PFSK-1 (cell line): ENCODE measurements around the gene WNT2B.

ENCODE experiments used
- POLR2AphosphoS5 ChIP-seq: IDR thresholded peaks from 2 replicates; pipeline ENCODE4 v1.6.1; 2012; ENCODE audit warnings: low read depth, mild to moderate bottlenecking, control low read depth, low read length, moderate library complexity
- SIN3A ChIP-seq: IDR thresholded peaks from 2 replicates; pipeline ENCODE4 v1.6.1; 2012; ENCODE audit warnings: mild to moderate bottlenecking, low read length, moderate library complexity, borderline replicate concordance; ENCODE audit not compliant: insufficient read depth
- TAF1 ChIP-seq: IDR thresholded peaks from 2 replicates; pipeline ENCODE4 v1.6.1; 2012; ENCODE audit warnings: low read length, control low read depth, borderline replicate concordance; ENCODE audit not compliant: insufficient read depth
- TF ChIP-seq, protein P1 (sequence below), 2 experiments: IDR thresholded peaks; 2 replicates each; pipeline versions ENCODE4 v1.6.1 to v1.8.0; 2011 to 2012; ENCODE audit warnings: low read depth in 2 of 2, low read length in 2 of 2, control low read depth in 1 of 2, inconsistent platforms in 1 of 2, mild to moderate bottlenecking in 1 of 2, moderate library complexity in 1 of 2; ENCODE audit not compliant: insufficient read depth in 1 of 2

DNA sequence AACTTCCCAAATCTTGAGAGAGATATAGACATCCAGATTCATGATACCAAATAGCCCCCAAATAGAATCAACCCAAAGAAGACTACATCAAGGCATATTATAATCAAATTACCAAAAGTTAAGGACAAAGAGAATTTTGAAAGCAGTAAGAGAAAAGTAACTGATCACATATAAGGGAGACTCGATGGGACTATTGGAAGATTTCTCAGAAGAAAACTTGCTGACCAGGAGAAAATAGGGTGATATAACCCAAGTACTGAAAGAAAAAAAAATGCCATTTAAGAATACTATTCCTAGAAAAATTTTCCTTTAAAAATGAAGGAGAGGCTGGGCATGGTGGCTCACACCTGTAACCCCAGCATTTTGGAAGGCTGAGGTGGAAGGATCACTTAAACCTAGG lies 30.5 kb upstream of the WNT2B start:
- TF ChIP-seq POLR2AphosphoS5 (no peak), TAF1 (no peak), SIN3A (no peak)
- TF ChIP-seq, protein P1, sequence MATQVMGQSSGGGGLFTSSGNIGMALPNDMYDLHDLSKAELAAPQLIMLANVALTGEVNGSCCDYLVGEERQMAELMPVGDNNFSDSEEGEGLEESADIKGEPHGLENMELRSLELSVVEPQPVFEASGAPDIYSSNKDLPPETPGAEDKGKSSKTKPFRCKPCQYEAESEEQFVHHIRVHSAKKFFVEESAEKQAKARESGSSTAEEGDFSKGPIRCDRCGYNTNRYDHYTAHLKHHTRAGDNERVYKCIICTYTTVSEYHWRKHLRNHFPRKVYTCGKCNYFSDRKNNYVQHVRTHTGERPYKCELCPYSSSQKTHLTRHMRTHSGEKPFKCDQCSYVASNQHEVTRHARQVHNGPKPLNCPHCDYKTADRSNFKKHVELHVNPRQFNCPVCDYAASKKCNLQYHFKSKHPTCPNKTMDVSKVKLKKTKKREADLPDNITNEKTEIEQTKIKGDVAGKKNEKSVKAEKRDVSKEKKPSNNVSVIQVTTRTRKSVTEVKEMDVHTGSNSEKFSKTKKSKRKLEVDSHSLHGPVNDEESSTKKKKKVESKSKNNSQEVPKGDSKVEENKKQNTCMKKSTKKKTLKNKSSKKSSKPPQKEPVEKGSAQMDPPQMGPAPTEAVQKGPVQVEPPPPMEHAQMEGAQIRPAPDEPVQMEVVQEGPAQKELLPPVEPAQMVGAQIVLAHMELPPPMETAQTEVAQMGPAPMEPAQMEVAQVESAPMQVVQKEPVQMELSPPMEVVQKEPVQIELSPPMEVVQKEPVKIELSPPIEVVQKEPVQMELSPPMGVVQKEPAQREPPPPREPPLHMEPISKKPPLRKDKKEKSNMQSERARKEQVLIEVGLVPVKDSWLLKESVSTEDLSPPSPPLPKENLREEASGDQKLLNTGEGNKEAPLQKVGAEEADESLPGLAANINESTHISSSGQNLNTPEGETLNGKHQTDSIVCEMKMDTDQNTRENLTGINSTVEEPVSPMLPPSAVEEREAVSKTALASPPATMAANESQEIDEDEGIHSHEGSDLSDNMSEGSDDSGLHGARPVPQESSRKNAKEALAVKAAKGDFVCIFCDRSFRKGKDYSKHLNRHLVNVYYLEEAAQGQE (IDR thresholded peaks at IDR 0.05; ENCODE audit: insufficient read depth in 1 of 2, low read depth in 2 of 2, low read length in 2 of 2), result no peak
